ENCODE results near the gene KCNE2.

DNA sequence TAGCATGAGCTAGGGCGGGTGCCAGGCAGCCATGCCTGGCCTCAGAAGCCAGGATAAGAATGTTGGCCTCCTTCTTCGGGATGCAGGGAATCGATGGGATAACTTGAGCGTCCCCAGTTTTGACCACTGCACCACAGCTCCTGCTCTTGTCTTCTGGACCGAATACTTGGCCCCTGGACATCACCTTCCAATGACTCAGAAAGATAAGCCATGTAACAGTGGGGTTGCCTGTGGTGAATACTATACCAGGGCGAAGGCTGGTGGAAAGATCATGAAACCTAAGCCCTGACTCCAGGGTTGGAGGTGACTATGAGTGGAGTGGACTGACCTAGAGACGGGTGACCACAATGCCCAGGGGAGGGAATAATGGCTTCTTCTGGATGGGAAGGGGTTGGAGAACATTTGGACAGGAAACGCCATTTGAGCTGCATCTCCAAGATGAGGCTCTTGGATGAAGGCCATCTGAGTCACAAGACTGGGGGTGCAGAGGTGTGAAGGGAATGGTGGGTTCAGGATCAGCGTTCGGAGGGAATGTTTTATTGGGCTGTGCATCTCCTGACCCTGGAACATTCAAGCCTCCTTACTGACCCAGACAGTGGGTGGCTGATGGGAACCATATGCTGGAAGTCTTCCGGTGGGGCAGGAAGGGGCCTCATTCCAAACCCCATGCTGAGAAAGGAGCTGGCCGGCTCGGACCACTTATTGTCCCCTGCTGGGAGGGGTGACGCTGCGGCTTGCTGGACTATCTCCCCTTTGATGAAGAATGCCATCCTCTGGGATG lies 18.5 kb upstream of the KCNE2 start:
- TF ChIP-seq POLR2A (IDR thresholded peaks at IDR 0.05) (no peak), POLR2AphosphoS5 (IDR thresholded peaks at IDR 0.05) (no peak)
- TF ChIP-seq, protein P1, sequence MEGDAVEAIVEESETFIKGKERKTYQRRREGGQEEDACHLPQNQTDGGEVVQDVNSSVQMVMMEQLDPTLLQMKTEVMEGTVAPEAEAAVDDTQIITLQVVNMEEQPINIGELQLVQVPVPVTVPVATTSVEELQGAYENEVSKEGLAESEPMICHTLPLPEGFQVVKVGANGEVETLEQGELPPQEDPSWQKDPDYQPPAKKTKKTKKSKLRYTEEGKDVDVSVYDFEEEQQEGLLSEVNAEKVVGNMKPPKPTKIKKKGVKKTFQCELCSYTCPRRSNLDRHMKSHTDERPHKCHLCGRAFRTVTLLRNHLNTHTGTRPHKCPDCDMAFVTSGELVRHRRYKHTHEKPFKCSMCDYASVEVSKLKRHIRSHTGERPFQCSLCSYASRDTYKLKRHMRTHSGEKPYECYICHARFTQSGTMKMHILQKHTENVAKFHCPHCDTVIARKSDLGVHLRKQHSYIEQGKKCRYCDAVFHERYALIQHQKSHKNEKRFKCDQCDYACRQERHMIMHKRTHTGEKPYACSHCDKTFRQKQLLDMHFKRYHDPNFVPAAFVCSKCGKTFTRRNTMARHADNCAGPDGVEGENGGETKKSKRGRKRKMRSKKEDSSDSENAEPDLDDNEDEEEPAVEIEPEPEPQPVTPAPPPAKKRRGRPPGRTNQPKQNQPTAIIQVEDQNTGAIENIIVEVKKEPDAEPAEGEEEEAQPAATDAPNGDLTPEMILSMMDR (IDR thresholded peaks at IDR 0.05) = no peak
